CD4-positive, alpha-beta T cell (primary cell): ENCODE results near the gene P3R3URF. TPM values are rescaled to one million over a fixed set of nuclear protein-coding genes. Genes with fewer than 3 reads are reported as not detected.

Experiments
- ATAC-seq: fragments of 200-7000 bp; cut with Tn5 transposase; one replicate; pipeline ENCODE4 v1.10.0; 2022; ENCODE audit warnings: mild to moderate bottlenecking; ENCODE audit not compliant: poor library complexity
- CTCF ChIA-PET: fragments of 350-600 bp; sonication (Branson Sonifier 250); formaldehyde crosslinking; loops from one replicate; lab custom pipeline; 2021; ENCODE audit warnings: antibody characterized with exemption, inconsistent platforms; lab: Charles Lee
- POLR2A ChIA-PET: fragments of 350-600 bp; sonication (Branson Sonifier 250); formaldehyde crosslinking; loops from one replicate; lab custom pipeline; 2021; ENCODE audit warnings: antibody characterized with exemption, inconsistent platforms; lab: Charles Lee
- DNase-seq, 14 experiments: peaks; one replicate each; pipeline ENCODE4 v3.0.0-alpha.2; 2013 to 2020; ENCODE audit warnings: mixed read lengths in 2 of 14
- H3K27ac ChIP-seq, 2 donors: one replicate each; pipeline versions ENCODE4 v1.5.1 to v1.7.0; 2013; ENCODE audit warnings: low read length in 2 of 2, low read depth in 1 of 2, mild to moderate bottlenecking in 1 of 2
- H3K27me3 ChIP-seq, 2 experiments: 1 replicate in 1 of 2; 2 replicates in 1 of 2; pipeline versions ENCODE4 v1.6.1 to v1.7.0; 2013; ENCODE audit warnings: low read length in 2 of 2, control low read depth in 1 of 2, mild to moderate bottlenecking in 1 of 2, moderate library complexity in 1 of 2; ENCODE audit not compliant: insufficient read depth in 2 of 2, control insufficient read depth in 1 of 2
- H3K36me3 ChIP-seq: one replicate; pipeline ENCODE4 v1.6.1; 2013; ENCODE audit warnings: low read length, control low read depth; ENCODE audit not compliant: insufficient read depth
- H3K4me1 ChIP-seq: one replicate; pipeline ENCODE4 v1.6.1; 2013; ENCODE audit warnings: low read length, control low read depth; ENCODE audit not compliant: insufficient read depth
- H3K4me3 ChIP-seq: one replicate; pipeline ENCODE4 v1.5.1; 2013; ENCODE audit warnings: mild to moderate bottlenecking, low read length, moderate library complexity
- H3K9me3 ChIP-seq, 2 experiments: 1 replicate in 1 of 2; 2 replicates in 1 of 2; pipeline versions ENCODE4 v1.6.1 to v1.7.0; 2013; ENCODE audit warnings: low read length in 2 of 2, mild to moderate bottlenecking in 2 of 2, control low read depth in 1 of 2, moderate library complexity in 1 of 2; ENCODE audit not compliant: control insufficient read depth in 1 of 2, insufficient read depth in 1 of 2
- H3K27ac Mint-ChIP-seq: one replicate; pipeline ENCODE4 v1.8.0; 2020; ENCODE audit warnings: mixed read lengths
- H3K27me3 Mint-ChIP-seq: one replicate; pipeline ENCODE4 v1.8.0; 2021; ENCODE audit warnings: mixed read lengths
- H3K36me3 Mint-ChIP-seq: one replicate; pipeline ENCODE4 v1.8.0; 2021; ENCODE audit warnings: low read depth, mixed read lengths
- H3K4me1 Mint-ChIP-seq: one replicate; pipeline ENCODE4 v1.8.0; 2021; ENCODE audit warnings: low read depth, mixed read lengths
- H3K4me3 Mint-ChIP-seq: one replicate; pipeline ENCODE4 v1.8.0; 2020; ENCODE audit warnings: mild to moderate bottlenecking, mixed read lengths
- H3K9me3 Mint-ChIP-seq: one replicate; pipeline ENCODE4 v1.8.0; 2020; ENCODE audit warnings: mixed read lengths
- intact Hi-C, 2 experiments: fragments of 100-400 bp; cut with DNase I in 1 of 2; cut with micrococcal nuclease in 1 of 2; formaldehyde crosslinking; loops; one replicate each; pipeline versions ENCODE4 v1.15.1 to v1.9.0; 2023 to 2025; cut with DNase I, micrococcal nuclease
- total RNA-seq, 174 experiments: library from RNA in 2 of 174; stranded (reverse) in 2 of 174; gene quantifications; one replicate each; pipeline ENCODE4 v1.2.3 and lab custom pipeline; 2021 to 2026
- TF ChIP-seq, protein P1 (sequence below): fragments of 200-600 bp; IDR thresholded peaks from one replicate; pipeline ENCODE4 v1.8.0; 2022; ENCODE audit warnings: antibody characterized with exemption, mild to moderate bottlenecking

The P3R3URF gene
- total RNA-seq, 2 experiments from 2014 or later, result not detected

DNA sequence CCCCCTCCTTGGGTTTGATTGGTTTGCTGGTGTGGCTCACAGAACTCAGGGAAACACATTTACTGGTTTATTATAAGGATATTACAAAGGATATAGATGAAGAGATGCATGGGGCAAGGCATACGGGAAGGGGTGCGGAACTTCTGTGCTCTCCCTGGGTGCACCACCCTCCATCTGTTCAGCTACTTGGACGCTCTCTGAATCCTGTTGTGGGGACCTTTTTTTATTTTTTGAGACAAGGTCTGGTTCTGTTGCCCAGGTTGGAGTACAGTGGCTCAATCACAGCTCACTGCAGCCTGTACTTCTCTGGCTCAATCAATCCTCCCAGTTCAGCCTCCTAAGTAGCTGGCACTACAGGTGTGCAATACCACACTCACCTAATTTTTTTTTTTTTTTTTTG, 34.3 kb upstream of the P3R3URF start:
- CTCF ChIA-PET, result interaction anchor here (2.0 kb wide), 1 partner anchor 13 kb away, joined by 6 read pairs; no protein-coding TSS in a partner anchor
- Histone ChIP-seq H3K4me3 (no peak overlapping the region), H3K36me3 (no peaks in the 10 kb centered on the region), H3K27ac (no peak overlapping the region), H3K4me1 (no peaks in the 10 kb centered on the region), H3K27me3 (no peaks in the 10 kb centered on the region), H3K9me3 (no peaks in the 10 kb centered on the region)
- DNase-seq (no peak), ATAC-seq (no peak)
- POLR2A ChIA-PET, result no interaction called here
- TF ChIP-seq, protein P1, sequence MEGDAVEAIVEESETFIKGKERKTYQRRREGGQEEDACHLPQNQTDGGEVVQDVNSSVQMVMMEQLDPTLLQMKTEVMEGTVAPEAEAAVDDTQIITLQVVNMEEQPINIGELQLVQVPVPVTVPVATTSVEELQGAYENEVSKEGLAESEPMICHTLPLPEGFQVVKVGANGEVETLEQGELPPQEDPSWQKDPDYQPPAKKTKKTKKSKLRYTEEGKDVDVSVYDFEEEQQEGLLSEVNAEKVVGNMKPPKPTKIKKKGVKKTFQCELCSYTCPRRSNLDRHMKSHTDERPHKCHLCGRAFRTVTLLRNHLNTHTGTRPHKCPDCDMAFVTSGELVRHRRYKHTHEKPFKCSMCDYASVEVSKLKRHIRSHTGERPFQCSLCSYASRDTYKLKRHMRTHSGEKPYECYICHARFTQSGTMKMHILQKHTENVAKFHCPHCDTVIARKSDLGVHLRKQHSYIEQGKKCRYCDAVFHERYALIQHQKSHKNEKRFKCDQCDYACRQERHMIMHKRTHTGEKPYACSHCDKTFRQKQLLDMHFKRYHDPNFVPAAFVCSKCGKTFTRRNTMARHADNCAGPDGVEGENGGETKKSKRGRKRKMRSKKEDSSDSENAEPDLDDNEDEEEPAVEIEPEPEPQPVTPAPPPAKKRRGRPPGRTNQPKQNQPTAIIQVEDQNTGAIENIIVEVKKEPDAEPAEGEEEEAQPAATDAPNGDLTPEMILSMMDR, result no peak
- intact Hi-C loops, result no loop called here
- no peak overlapping the region for H3K4me3 Mint-ChIP-seq
- H3K27ac Mint-ChIP-seq, result no peak overlapping the region
- no peaks in the 10 kb centered on the region for H3K27me3 Mint-ChIP-seq
- H3K4me1 Mint-ChIP-seq, result no peaks in the 10 kb centered on the region
- no peaks in the 10 kb centered on the region for H3K9me3 Mint-ChIP-seq
- no peaks in the 10 kb centered on the region for H3K36me3 Mint-ChIP-seq

DNA sequence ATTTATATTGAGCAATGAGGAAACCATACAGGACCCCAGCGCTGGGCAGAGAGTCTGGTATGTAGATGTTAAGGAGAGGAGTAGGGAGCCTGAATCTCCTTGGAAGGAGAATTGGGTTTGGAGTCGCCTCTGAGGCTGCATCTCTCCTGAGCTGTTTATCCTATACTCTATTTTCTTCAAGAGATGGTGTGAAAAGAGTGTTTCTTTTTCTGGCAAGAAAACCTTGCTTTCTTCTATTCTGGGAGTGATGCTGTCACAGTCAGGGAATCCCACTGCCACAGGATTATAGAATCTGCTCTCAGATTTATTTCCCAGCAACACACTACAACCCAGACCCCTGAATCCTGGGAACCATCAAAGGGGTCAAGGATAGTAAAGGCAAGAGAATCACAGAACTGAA, 30.1 kb upstream of the P3R3URF start:
- Mint-ChIP-seq H3K27ac (no peak overlapping the region), H3K27me3 (no peaks in the 10 kb centered on the region), H3K4me3 (no peak overlapping the region), H3K9me3 (no peaks in the 10 kb centered on the region), H3K36me3 (no peaks in the 10 kb centered on the region), H3K4me1 (peaks cover 17% of the 10 kb centered on the region)
- Histone ChIP-seq H3K4me1 (peaks cover 13% of the 10 kb centered on the region), H3K27me3 (no peaks in the 10 kb centered on the region), H3K36me3 (no peaks in the 10 kb centered on the region), H3K27ac (no peak overlapping the region), H3K9me3 (no peaks in the 10 kb centered on the region), H3K4me3 (no peak overlapping the region)
- intact Hi-C loops, result no loop called here
- ATAC-seq (no peak), DNase-seq (no peak)
- POLR2A ChIA-PET, result no interaction called here
- CTCF ChIA-PET, result no interaction called here
- TF ChIP-seq, protein P1, result no peak

DNA sequence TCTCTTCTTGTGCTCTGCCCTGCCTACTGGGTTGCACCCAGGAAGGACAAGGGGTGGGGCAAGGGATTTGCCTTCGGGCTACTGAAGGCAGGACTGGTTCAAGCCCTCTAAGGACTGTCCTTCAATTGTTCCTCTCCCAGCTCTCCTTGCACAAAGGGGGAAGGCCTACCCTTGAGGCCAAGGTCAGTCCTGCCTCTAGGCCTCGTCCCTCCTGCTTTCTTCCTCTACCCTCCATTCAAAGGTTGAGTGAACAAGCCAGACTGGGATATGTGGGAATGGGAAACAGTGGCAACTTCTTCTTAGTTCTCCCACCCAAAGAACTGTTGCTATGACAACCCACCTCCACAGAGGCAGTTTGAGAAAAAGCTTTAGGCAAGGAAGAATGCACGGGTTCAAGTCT, 29.5 kb upstream of the P3R3URF start:
- ChIA-PET POLR2A (no interaction called here), CTCF (no interaction called here)
- Histone ChIP-seq H3K9me3 (no peaks in the 10 kb centered on the region), H3K27ac (no peak overlapping the region), H3K4me3 (no peak overlapping the region), H3K36me3 (no peaks in the 10 kb centered on the region), H3K27me3 (no peaks in the 10 kb centered on the region), H3K4me1 (peaks cover 13% of the 10 kb centered on the region)
- TF ChIP-seq, protein P1, result no peak
- ATAC-seq (no peak), DNase-seq (no peak)
- intact Hi-C loops, result no loop called here
- no peak overlapping the region for H3K27ac Mint-ChIP-seq
- no peaks in the 10 kb centered on the region for H3K36me3 Mint-ChIP-seq
- no peaks in the 10 kb centered on the region for H3K27me3 Mint-ChIP-seq
- no peak overlapping the region for H3K4me3 Mint-ChIP-seq
- H3K9me3 Mint-ChIP-seq, result no peaks in the 10 kb centered on the region
- H3K4me1 Mint-ChIP-seq, result peaks cover 17% of the 10 kb centered on the region
